Thoracic aorta (tissue), 2 donors: Measurements from ENCODE around the gene CMTM6. TPM values are rescaled to one million over a fixed set of nuclear protein-coding genes. Genes with fewer than 3 reads are reported as not detected.
"Not testable (repeated sequence)": the region's sequence is repeated elsewhere in the genome, so short reads cannot be mapped to it uniquely, and the experiment has no call there.

Experiments
- ATAC-seq: fragments of 150-250 bp; one replicate; pipeline ENCODE4 v1.8.0; 2017; ENCODE audit warnings: low read depth; ENCODE audit not compliant: insufficient number of reproducible peaks, low FRiP score
- DNase-seq: peaks from one replicate; pipeline ENCODE4 v3.0.0-alpha.2; 2020; ENCODE audit warnings: low spot score
- H3K27ac ChIP-seq, 2 donors: fragments of 200-600 bp; sonication (generic); 1 replicate in 1 of 2; 2 replicates in 1 of 2; pipeline ENCODE4 v1.5.1; 2016; ENCODE audit warnings: mild to moderate bottlenecking in 2 of 2, moderate library complexity in 2 of 2
- H3K27me3 ChIP-seq: fragments of 200-600 bp; sonication (generic); replicated peaks from 2 replicates; pipeline ENCODE4 v1.6.0; 2016; ENCODE audit warnings: mild to moderate bottlenecking; ENCODE audit not compliant: insufficient read depth
- H3K36me3 ChIP-seq: fragments of 200-600 bp; sonication (generic); one replicate; pipeline ENCODE4 v1.5.1; 2016
- H3K4me1 ChIP-seq, 2 donors: fragments of 200-600 bp; sonication (generic); 1 replicate in 1 of 2; 2 replicates in 1 of 2; pipeline versions ENCODE4 v1.5.1 to v1.6.0; 2016; ENCODE audit warnings: low read depth in 2 of 2, mild to moderate bottlenecking in 1 of 2; ENCODE audit not compliant: control insufficient read depth in 1 of 2
- H3K4me3 ChIP-seq: fragments of 200-600 bp; sonication (generic); 2 replicates; pipeline ENCODE4 v1.5.1; 2016; ENCODE audit warnings: mild to moderate bottlenecking
- H3K9me3 ChIP-seq: fragments of 200-600 bp; sonication (generic); 2 replicates; pipeline ENCODE4 v1.5.1; 2016
- CTCF ChIP-seq: fragments of 200-600 bp; sonication (generic); IDR thresholded peaks from one replicate; pipeline ENCODE4 v1.5.1; 2019; ENCODE audit warnings: antibody characterized with exemption
- total RNA-seq, 2 donors: library from RNA; depleted of rRNA; stranded (reverse); fragments of >200 nt; gene quantifications; one replicate each; pipeline versions ENCODE4 v1.1.0 to v1.2.3, GENCODE V29; 2016

Gene CMTM6
- total RNA-seq, 2 donors from 2014 or later: 42.1 to 62.3 TPM

GRCh38 chr3:32480604-32481003 lies 22.0 kb downstream of the CMTM6 start:
- Histone ChIP-seq H3K4me1 (no peaks in the 10 kb centered on the region), H3K9me3 (no peaks in the 10 kb centered on the region), H3K27me3 (no peaks in the 10 kb centered on the region), H3K36me3 (no peaks in the 10 kb centered on the region), H3K27ac (no peak overlapping the region), H3K4me3 (no peak overlapping the region)
- DNase-seq (no peak), ATAC-seq (no peak)
- no peak for TF ChIP-seq CTCF

DNA sequence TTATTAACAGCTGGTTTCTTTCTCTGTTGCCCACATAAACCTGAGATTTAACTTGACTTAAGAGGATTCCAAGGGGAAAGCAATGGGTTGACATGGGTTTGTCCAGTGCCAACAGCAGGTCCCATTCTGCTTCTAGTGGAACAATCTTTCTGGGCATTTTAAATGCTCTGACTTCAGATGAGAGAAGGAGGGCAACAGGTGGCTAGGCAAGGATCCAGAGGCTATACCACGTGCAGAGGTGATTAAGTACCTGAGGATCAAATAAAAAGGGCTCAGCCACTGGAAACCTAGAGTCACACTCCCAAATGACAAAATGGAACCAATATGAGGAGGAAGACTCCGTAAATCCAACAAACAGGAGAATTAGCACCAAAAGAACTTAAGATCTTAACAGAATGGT lies 28.5 kb downstream of the CMTM6 start:
- ATAC-seq (no peak), DNase-seq (no peak)
- Histone ChIP-seq H3K4me1 (peaks cover 5 to 9% of the 10 kb centered on the region in 2 donors), H3K27me3 (no peaks in the 10 kb centered on the region), H3K36me3 (no peaks in the 10 kb centered on the region), H3K27ac (no peak overlapping the region), H3K4me3 (no peak overlapping the region), H3K9me3 (no peaks in the 10 kb centered on the region)
- TF ChIP-seq CTCF: no peak

- H3K4me3 ChIP-seq, H3K27ac ChIP-seq, H3K9me3 ChIP-seq, DNase-seq, H3K36me3 ChIP-seq, H3K4me1 ChIP-seq, ATAC-seq, H3K27me3 ChIP-seq: not testable (repeated sequence)
Observed at GRCh38 chr3:32472151-32472550, 30.5 kb downstream of the CMTM6 start.

DNA sequence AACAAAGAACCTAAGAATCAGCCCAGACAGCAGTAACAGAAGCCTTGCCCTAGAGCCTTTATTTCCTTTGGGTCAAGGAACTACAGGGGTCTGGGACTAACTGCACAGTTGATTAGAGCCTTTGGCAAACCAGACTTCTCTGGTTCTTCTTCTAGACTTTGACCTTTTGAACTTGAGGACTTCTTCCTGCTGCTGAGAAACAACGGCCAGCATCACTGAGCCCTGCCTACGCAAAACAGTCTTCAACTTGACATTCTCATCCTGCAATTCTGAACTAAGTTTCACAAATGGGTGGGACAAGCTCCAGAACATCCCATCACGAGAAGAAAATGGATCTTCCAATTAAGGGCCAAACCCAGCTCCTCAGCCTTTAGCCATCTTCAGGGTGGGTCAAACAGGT lies 31.4 kb downstream of the CMTM6 start:
- Histone ChIP-seq H3K4me1 (peaks cover 5 to 9% of the 10 kb centered on the region in 2 donors), H3K27ac (no peak overlapping the region), H3K27me3 (no peaks in the 10 kb centered on the region), H3K4me3 (no peak overlapping the region), H3K9me3 (no peaks in the 10 kb centered on the region), H3K36me3 (no peaks in the 10 kb centered on the region)
- DNase-seq (no peak), ATAC-seq (no peak)
- TF ChIP-seq CTCF: no peak

DNA sequence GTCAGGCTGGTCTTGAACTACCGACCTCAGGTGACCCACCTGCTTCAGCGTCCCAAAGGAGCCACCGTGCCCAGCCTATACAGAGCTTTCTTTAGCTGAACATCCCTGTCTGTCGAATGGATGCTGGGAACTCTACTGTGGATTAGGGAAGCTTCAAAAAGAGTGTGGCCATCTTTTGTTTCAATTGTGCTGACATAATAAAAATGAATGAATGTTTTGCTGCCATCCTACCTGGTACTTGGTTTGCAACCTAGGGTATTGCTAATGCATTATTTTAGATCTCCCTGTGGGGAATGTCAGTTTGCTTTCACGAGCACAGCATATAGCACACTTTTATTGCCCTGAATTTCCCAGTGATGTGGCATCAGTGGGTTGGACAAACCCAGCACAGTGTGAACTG lies 32.3 kb downstream of the CMTM6 start:
- H3K4me1 ChIP-seq: peaks cover 5 to 9% of the 10 kb centered on the region in 2 donors
- ATAC-seq (no peak), DNase-seq (no peak)
- no peak overlapping the region for H3K4me3 ChIP-seq
- H3K27ac ChIP-seq: no peak overlapping the region
- H3K36me3 ChIP-seq: no peaks in the 10 kb centered on the region
- no peaks in the 10 kb centered on the region for H3K9me3 ChIP-seq
- no peak for TF ChIP-seq CTCF
- H3K27me3 ChIP-seq: no peaks in the 10 kb centered on the region

DNA sequence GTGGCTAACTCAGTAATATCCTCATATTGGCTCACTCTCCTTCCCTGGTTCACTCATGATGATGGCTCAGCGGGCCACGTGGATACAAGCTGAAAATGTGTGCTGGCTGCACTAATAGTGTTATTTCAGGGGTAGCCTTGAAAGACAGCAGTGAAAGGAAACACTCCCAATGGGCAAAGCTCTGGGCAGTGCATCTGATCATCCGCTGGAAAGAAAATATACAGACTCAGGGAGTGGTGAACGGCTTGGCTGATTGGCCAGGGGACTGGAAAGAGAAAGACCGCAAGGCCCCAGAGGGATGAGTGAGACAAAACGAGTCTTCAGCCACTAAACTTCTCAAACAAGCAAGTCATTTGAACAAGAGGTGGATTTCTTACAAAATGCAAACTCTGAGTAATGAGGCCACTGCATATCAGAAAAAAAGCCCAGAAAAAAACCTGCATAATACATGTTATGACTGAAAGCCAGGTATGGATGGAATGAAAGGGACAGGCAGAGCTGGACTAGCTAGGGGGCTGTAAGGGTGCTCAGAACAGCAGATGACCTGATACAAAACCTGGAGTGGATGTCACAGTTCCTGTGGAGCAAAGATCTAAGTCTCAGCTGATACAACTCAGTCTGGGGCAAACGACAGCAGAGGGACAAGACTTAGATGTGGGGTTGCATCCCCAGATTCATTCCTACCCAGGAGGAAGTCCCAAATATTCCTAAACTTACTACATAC lies 33.3 kb downstream of the CMTM6 start:
- no peak overlapping the region for H3K27ac ChIP-seq
- no peak overlapping the region for H3K4me3 ChIP-seq
- peaks cover 5 to 9% of the 10 kb centered on the region in 2 donors for H3K4me1 ChIP-seq
- ATAC-seq: no peak
- no peak for DNase-seq
- TF ChIP-seq CTCF: no peak
- no peaks in the 10 kb centered on the region for H3K36me3 ChIP-seq
- no peaks in the 10 kb centered on the region for H3K9me3 ChIP-seq
- no peaks in the 10 kb centered on the region for H3K27me3 ChIP-seq
